ENCODE results near the gene LDLRAD4.

Gene LDLRAD4

DNA sequence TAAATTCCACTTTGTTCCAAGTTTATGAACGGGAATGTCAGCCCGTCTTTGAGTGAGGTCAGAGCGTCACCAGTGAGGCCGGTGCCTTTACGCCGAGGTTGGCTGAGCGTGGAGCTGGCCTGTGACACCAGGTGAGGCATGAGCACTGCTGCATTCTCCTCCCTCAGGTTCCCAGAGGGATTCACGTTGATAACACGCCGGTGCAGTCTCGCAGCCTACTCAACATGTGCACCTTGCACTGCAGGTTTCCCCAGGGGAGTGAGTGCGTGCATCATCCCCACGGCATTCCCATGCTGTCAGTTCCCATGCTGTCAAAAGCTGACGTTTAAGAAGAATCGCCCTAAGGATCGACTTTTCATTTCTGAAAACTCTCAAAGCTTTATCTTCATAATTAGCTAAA lies 213.3 kb downstream of the LDLRAD4 start:
- no peak overlapping the region for H3K4me3 ChIP-seq (ENCODE audit: low read depth, low read length)
- DNase-seq (ENCODE audit: low read depth) = no peak
- TF ChIP-seq CTCF (conservative IDR thresholded peaks at IDR 0.05; ENCODE audit: low read depth, low read length) = no peak

- H3K4me3 ChIP-seq (ENCODE audit: low read depth, low read length) = no peak overlapping the region
- DNase-seq (ENCODE audit: low read depth) = no peak
- TF ChIP-seq CTCF (conservative IDR thresholded peaks at IDR 0.05; ENCODE audit: low read depth, low read length) = no peak
These were observed 214.6 kb downstream of the LDLRAD4 start for GRCh38 chr18:13433125-13433524.

DNA sequence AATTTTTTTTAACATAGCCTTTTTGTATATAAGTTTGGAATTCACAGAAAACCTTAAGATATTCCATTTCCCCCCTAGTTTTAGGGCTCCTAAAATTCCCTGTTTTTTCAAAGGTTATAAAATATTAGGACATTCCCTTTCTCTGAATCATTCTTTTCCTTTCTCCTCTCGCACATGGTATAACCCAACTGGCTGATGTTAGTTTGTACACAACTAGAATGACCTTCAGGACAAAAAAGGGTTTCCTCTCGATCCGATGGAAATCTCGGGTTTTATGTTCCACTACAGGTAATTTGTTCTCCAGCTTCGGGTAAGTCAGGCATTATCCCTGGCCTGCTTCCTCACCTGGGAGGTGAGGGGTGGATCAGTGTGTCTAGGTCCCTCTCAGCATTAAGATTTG lies 215.1 kb downstream of the LDLRAD4 start:
- H3K4me3 ChIP-seq (ENCODE audit: low read depth, low read length) = no peak overlapping the region
- TF ChIP-seq CTCF (conservative IDR thresholded peaks at IDR 0.05; ENCODE audit: low read depth, low read length) = no peak
- DNase-seq (ENCODE audit: low read depth) = peak; percentile 42

DNA sequence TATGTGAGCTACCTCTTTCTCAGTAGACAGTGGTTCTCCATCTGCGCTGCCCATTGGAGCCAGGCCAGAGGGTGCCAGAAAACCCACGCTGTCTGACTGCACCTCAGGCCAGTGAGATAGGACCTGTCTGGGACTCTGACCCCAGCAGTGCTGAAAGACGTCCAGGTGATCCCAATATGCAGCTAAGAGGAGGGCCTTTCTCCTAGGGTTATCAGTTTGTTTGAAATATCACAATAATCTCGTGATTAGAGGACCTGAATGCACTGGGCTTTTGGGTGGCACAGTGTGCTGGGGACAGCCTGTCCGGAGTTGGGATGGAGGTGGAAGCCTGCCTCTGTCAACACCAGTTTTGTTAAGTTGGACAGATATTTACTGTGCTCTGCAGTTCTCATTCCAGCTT lies 216.3 kb downstream of the LDLRAD4 start:
- DNase-seq (ENCODE audit: low read depth) = no peak
- no peak for TF ChIP-seq CTCF (conservative IDR thresholded peaks at IDR 0.05; ENCODE audit: low read depth, low read length)

GRCh38 chr18:13435586-13436333 lies 217.2 kb downstream of the LDLRAD4 start:
- TF ChIP-seq CTCF (conservative IDR thresholded peaks at IDR 0.05; ENCODE audit: low read depth, low read length) = no peak
- peak; percentile 79 for DNase-seq (ENCODE audit: low read depth)
- no peak overlapping the region for H3K4me3 ChIP-seq (ENCODE audit: low read depth, low read length)

More for the DNA sequence above, 216.3 kb downstream of the LDLRAD4 start:
- no peak overlapping the region for H3K4me3 ChIP-seq (ENCODE audit: low read depth, low read length)

- DNase-seq (ENCODE audit: low read depth) = no peak
- no peak for TF ChIP-seq CTCF (conservative IDR thresholded peaks at IDR 0.05; ENCODE audit: low read depth, low read length)
- H3K4me3 ChIP-seq (ENCODE audit: low read depth, low read length) = no peak overlapping the region
These were observed 218.0 kb downstream of the LDLRAD4 start for GRCh38 chr18:13436576-13436975.

DNA sequence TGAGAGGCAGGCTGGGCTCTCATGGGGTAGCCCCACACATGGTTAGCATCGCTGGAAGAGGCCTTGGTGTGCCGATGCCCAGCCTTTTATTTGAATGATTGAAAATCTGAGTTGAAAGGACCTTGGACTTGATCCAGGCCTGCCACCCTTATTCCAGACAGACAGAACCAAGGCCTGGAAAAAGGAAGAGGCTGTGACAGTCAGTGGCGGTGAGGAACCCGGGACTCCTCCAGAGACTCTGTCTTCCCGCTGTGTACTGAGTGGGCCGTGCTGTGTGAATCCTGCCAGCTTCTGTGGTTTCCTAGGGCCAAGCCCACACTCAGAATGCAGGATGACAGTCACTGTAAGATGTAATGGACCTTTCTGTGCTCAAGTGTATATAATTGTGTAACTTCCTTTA lies 218.5 kb downstream of the LDLRAD4 start:
- TF ChIP-seq CTCF (conservative IDR thresholded peaks at IDR 0.05; ENCODE audit: low read depth, low read length) = no peak
- no peak overlapping the region for H3K4me3 ChIP-seq (ENCODE audit: low read depth, low read length)
- no peak for DNase-seq (ENCODE audit: low read depth)
